SIG-M5 treated with dmso at 0.1 percent for 504 hours (cell line): ENCODE measurements around the gene ZNF205.
"Not testable (repeated sequence)": the region's sequence is repeated elsewhere in the genome, so short reads cannot be mapped to it uniquely, and the experiment has no call there.

Experiments
- DNase-seq: peaks from one replicate; lab custom pipeline; 2025; ENCODE audit not compliant: unreplicated experiment; lab: John Stamatoyannopoulos, UW

The ZNF205 gene

DNA sequence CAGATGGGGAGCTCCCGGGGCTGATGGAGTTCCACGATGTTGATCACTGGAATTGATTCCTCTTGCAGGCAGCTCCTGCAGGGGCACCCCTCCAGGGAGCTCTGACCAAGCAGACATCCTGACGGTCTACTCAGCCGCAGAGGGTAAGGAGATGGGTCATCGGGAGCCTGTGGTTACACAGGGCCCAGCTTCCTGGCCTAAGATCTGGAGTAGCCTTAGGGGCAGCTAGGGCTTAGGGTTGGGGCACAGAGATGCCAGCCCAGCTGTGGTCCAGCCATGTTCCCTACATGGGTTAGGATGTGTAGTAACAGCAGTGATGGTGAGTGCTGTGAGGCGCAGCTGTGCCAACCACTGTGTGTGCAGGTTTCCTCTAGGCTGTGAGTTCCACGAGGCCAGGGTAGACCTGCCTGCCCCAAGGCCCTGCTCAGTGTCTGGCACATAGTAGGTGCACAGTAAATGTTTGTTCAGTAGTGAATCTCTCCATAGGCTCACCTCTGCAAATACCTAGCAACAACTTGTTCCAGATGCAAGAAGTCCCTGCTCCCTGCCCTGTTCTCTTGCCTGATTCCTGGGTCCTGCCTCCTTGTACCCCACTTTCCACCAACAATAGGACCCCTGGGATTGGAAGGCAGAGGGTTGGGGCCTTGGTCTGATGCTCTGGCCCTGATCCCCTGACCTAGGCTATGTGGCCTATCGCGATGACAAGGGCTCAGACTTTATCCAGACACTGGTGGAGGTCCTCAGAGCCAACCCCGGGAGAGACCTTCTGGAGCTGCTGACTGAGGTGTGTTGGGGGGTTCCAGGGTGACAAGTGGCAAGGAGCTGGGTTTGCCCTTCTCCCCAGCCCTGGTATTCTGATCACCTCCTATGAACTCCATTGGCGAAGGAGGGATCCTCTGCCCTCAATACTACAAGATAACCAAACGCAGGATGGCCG lies 36.1 kb downstream of the ZNF205 start:
- DNase-seq = no peak

GRCh38 chr16:3149193-3149530 lies 36.8 kb downstream of the ZNF205 start:
- DNase-seq = no peak

- DNase-seq = peak; percentile 59
These were observed 37.4 kb downstream of the ZNF205 start for GRCh38 chr16:3149630-3150345.

GRCh38 chr16:3150346-3151218 lies 38.2 kb downstream of the ZNF205 start:
- DNase-seq = peak; percentile 98

DNA sequence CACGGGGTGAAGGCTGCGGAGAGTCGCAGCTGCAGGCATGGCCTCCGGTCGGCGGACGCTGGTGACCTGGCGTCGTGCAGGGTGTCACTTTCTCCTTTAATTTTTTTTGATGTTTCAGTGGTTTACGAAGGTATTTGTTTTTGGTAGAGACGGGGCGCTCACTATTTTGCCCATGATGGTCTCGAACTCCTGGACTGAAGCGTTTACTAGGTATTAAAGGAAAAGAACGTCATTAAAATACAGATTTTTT lies 39.6 kb downstream of the ZNF205 start:
- peak; percentile 73 for DNase-seq

GRCh38 chr16:3152277-3152990 lies 40.0 kb downstream of the ZNF205 start:
- DNase-seq = peak; percentile 92

DNA sequence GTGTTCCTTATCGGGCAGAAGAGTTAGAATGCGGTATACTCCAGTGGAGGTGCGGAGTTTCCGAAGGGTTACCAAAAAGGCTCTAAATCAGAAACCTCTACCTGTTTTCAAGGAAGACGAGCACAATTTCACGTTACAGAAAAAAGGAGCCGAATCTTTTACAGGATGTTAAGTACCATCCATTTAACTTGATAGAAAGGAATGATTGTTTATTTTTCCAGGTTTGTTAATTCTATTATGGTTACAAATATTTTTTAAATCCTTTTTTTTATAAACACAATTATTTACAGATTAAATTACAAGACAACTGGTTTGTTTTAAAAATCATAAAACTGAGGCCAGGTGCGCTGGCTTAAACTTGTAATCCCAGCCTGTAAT lies 40.6 kb downstream of the ZNF205 start:
- no peak for DNase-seq

DNA sequence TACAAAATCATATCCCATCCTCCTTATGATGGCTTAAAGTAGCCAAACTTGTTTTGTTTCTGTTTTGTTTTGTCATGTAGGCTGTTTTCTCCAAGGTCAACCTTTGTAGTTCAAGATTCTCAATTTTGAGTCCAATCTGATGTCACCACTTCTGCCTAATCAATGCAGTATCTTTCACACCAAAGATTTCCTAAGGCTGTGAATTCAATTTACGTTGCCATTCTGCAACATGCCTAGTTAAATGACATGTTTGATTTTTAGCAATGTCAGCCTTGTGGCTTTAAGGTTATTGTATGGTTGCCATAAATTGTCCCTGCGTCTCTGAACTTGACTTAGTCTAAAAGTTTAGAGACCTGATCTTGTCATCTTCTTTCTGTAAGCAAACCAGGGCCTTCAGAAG lies 42.8 kb downstream of the ZNF205 start:
- DNase-seq = no peak

- no peak for DNase-seq
These were observed 43.6 kb downstream of the ZNF205 start for GRCh38 chr16:3155972-3156371.

GRCh38 chr16:3157229-3158025 lies 45.0 kb downstream of the ZNF205 start:
- DNase-seq = peak; percentile 67

- DNase-seq = peak; percentile 19
These were observed 45.7 kb downstream of the ZNF205 start for GRCh38 chr16:3158026-3158509.

GRCh38 chr16:3158510-3159314 lies 46.3 kb downstream of the ZNF205 start:
- DNase-seq = peak; percentile 81

GRCh38 chr16:3161235-3162018 lies 49.0 kb downstream of the ZNF205 start:
- DNase-seq = no peak

GRCh38 chr16:3164121-3164991 lies 52.0 kb downstream of the ZNF205 start:
- no peak for DNase-seq

- no peak for DNase-seq
These were observed 52.9 kb downstream of the ZNF205 start for GRCh38 chr16:3165111-3165822.

DNA sequence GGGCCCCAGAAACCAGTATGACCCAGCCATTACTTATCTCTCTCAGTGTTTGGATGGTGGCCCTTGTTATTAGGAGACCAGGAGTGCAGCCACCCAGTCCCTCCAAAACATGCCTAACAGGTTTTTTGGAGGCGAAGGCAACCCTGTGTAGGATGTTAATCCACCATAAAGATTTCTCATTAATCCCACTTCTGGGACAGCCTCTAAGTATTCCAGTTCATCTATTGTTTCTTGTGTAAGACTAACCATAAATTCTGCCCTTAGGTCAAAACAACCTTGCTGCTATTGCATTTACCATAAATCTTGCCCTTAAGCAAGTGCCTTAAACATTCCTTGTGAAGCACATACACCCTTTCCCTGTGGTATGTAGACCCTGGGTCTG lies 54.1 kb downstream of the ZNF205 start:
- DNase-seq = no peak

- DNase-seq = not testable (repeated sequence)
These were observed 56.3 kb downstream of the ZNF205 start for GRCh38 chr16:3168729-3169128.
